ENCODE data around the gene PRDX3. TPM values are rescaled to one million over a fixed set of nuclear protein-coding genes. Genes with fewer than 3 reads are reported as not detected.

PRDX3 gene
- total and polyA plus RNA-seq, 2 of the 4 experiments (the other 2 are of a cell fraction), result 169 to 187 TPM

- Histone ChIP-seq H3K23ac (ENCODE audit: low read depth, low read length) (peak overlapping the region; percentile 85; the same call in 1 of the 2 replicates), H3K9ac (ENCODE audit: low read depth, low read length) (peak overlapping the region; percentile 71), H2BK120ac (ENCODE audit: low read depth, low read length) (peak overlapping the region; percentile 75), H3K14ac (replicated peaks; ENCODE audit: low read depth, low read length) (peak overlapping the region; percentile 89), H3K4me2 (ENCODE audit: low read depth, low read length) (peak overlapping the region; percentile 82), H3K36me3 (ENCODE audit: control insufficient read depth, insufficient read depth, low read length) (peaks cover 20% of the 10 kb centered on the region), H4K20me1 (ENCODE audit: insufficient read depth, low read length) (peaks cover 26% of the 10 kb centered on the region), H2BK15ac (ENCODE audit: low read depth, low read length) (peak overlapping the region; percentile 41; the same call in 1 of the 3 replicates), H3K56ac (ENCODE audit: extremely low read depth, insufficient read depth, low read length) (peak overlapping the region; percentile 43; the same call in 1 of the 2 replicates), H2BK5ac (ENCODE audit: low read depth, low read length, poor library complexity, severe bottlenecking) (peak overlapping the region; percentile 82), H3K4ac (ENCODE audit: low read depth, low read length) (peak overlapping the region; percentile 71; the same call in 1 of the 2 replicates), H3K18ac (ENCODE audit: low read depth, low read length) (peak overlapping the region; percentile 67), H3K27ac (ENCODE audit: insufficient read depth, low read length) (peak overlapping the region; percentile 75; the same call in 1 of the 2 replicates), H3K27me3 (ENCODE audit: control insufficient read depth, insufficient read depth, low read length) (no peaks in the 10 kb centered on the region), H3K79me1 (ENCODE audit: low read depth in 1 of 2, low read length in 2 of 2) (peaks cover 16 to 64% of the 10 kb centered on the region in 2 experiments), H2BK20ac (ENCODE audit: low read depth, low read length) (no peak overlapping the region), H3K9me1 (ENCODE audit: insufficient read depth, low read length) (peaks cover 6% of the 10 kb centered on the region), H2AK5ac (ENCODE audit: low read depth, low read length) (no peak overlapping the region; the same call in 1 of the 2 replicates), H4K8ac (ENCODE audit: low read depth in 2 of 2, low read length in 2 of 2) (peak overlapping the region; percentile 52 to 61; a peak in 3 of 4 replicates), H4K5ac (ENCODE audit: low read depth, low read length) (peak overlapping the region; percentile 66), H4K91ac (ENCODE audit: insufficient read depth, low read depth, low read length) (peak overlapping the region; percentile 75; the same call in 1 of the 2 replicates), H3K9me3 (ENCODE audit: control insufficient read depth, insufficient read depth, low read length) (no peaks in the 10 kb centered on the region), H3K4me1 (ENCODE audit: control insufficient read depth, insufficient read depth, low read length) (peaks cover 15% of the 10 kb centered on the region), H3K4me3 (ENCODE audit: insufficient read depth, low read depth, low read length) (no peak overlapping the region; the same call in 1 of the 2 replicates), H2AFZ (replicated peaks; ENCODE audit: low read length, poor library complexity) (no peak overlapping the region), H2AK9ac (replicated peaks; ENCODE audit: low read depth, low read length, poor library complexity) (no peak overlapping the region)
- intact Hi-C loops (cut with micrococcal nuclease), result no loop called here
- DNase-seq (no peak), ATAC-seq (ENCODE audit: low read depth) (no peak)
- TF ChIP-seq CTCF (conservative IDR thresholded peaks at IDR 0.05; ENCODE audit: low read depth, low read length), result no peak
- no peak for TF ChIP-seq MAFK (IDR thresholded peaks at IDR 0.05; ENCODE audit: low read depth, low read length)
- TF ChIP-seq NFE2L2 (IDR thresholded peaks at IDR 0.05; ENCODE audit: low read depth, low read length), result no peak
- TF ChIP-seq RFX5 (IDR thresholded peaks at IDR 0.05; ENCODE audit: low read depth, low read length), result no peak
- no peak for TF ChIP-seq RCOR1 (IDR thresholded peaks at IDR 0.05; ENCODE audit: insufficient replicate concordance, low read length)
- TF ChIP-seq ELK1 (IDR thresholded peaks at IDR 0.05; ENCODE audit: borderline replicate concordance, low read depth, low read length), result no peak
- TF ChIP-seq POLR2A (IDR thresholded peaks at IDR 0.05; ENCODE audit: low read depth, low read length), result no peak
- TF ChIP-seq MXI1 (IDR thresholded peaks at IDR 0.05; ENCODE audit: borderline replicate concordance, low read depth, low read length), result no peak
- no peak for TF ChIP-seq RAD21 (IDR thresholded peaks at IDR 0.05; ENCODE audit: low read length)
- no peak for TF ChIP-seq MAZ (IDR thresholded peaks at IDR 0.05; ENCODE audit: borderline replicate concordance, low read depth, low read length)
- TF ChIP-seq BHLHE40 (IDR thresholded peaks at IDR 0.05; ENCODE audit: low read depth, low read length), result no peak
- no peak for TF ChIP-seq FOS (IDR thresholded peaks at IDR 0.05; ENCODE audit: low read depth, low read length)
- no peak for TF ChIP-seq USF2 (IDR thresholded peaks at IDR 0.05; ENCODE audit: low read depth, low read length)
- no peak for TF ChIP-seq SMC3 (IDR thresholded peaks at IDR 0.05; ENCODE audit: low read depth, low read length)
- TF ChIP-seq CHD1 (IDR thresholded peaks at IDR 0.05; ENCODE audit: low read depth, low read length), result no peak
- TF ChIP-seq CEBPB (IDR thresholded peaks at IDR 0.05; ENCODE audit: low read depth, low read length), result no peak
- in situ Hi-C loops (cut with MboI; ENCODE audit: low sequenced_read_pairs), result no loop called here
- CTCF ChIA-PET, result interaction anchor here (1.8 to 1.9 kb wide), 2 partner anchors 12 to 200 kb away, joined by 5 to 7 read pairs; no protein-coding TSS in a partner anchor
- dilution Hi-C loops (cut with HindIII; ENCODE audit: low sequenced_read_pairs, unreplicated experiment), result no loop called here
- no CpG with 5 or more reads among the region's 2 CpGs for WGBS, 2 experiments (ENCODE audit: extremely low coverage in 2 of 2, insufficient read length in 1 of 2)
- no TSS peak for BruUV-seq (replicated peaks)
- POLR2A ChIA-PET (ENCODE audit: unreplicated experiment), result interaction anchor here (0.6 kb wide), 1 partner anchor 160 kb away, joined by 15 read pairs; no protein-coding TSS in a partner anchor
Measured at GRCh38 chr10:119210633-119211032, 32.0 kb upstream of the PRDX3 start.
